Stimulated activated CD4-positive, alpha-beta T cell treated with anti-CD3 and anti-CD28 coated beads, Interleukin-1b, Interleukin-23, amount 100 ng/mL, for 4 hours (primary cell): ENCODE measurements around the gene SNX27.
A peak's percentile ranks its signal among the peaks of the same experiment; 100 is the strongest.
"Not testable (repeated sequence)": the region's sequence is repeated elsewhere in the genome, so short reads cannot be mapped to it uniquely, and the experiment has no call there.

Experiments
- DNase-seq, 2 donors: peaks; one replicate each; pipeline ENCODE4 v3.0.0-alpha.2; 2020; ENCODE audit warnings: low read depth in 2 of 2

SNX27 gene

DNA sequence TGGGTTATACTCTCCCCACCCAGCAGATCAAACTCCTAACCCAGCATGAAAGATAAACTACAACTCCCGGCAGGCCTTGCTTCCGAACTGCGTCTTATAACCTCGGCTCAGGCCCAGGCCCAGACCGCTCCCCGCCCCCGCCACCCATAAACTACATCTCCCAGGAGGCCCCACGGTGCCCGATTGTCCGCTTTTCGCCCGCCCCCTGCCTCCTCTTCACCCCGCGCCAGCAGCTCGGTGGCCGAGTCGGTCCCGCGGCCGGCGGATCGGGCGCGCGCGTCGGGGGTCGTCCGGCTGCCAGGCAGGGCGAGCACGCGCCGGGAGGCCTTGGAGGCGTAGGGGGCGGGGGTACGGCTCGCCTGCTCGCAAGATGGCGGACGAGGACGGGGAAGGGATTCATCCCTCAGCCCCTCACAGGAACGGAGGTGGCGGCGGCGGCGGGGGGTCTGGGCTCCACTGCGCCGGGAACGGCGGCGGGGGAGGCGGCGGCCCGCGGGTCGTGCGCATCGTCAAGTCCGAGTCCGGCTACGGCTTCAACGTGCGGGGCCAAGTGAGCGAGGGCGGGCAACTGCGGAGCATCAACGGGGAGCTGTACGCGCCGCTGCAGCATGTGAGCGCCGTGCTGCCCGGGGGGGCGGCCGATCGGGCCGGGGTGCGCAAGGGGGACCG, at the start of gene SNX27:
SNX27 (plus strand) TSS at position 219 of the 669 bp plus-strand sequence; CDS start at position 371, 152 bp downstream.
- peak; percentile 79 to 80 for DNase-seq

DNA sequence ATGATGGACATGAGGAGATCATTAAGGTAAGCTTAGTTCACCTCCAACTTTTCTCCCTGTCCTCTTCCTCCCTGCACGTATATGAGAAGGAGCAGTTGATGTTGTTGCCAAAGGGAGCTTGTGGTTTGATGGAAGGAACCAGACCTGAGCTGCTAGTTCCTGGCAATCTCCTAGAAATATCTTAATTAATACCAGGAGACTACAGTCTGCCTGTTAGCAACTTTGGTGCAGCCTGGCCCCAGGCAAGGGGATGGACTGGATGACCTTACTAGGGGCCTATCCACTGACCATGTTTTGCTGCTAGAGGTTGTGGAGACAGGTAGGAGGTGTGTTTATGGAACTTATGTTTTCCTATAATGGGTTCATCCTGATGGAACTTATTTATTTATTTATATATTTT, 49.2 kb upstream of the SNX27 start:
- no peak for DNase-seq

GRCh38 chr1:151563376-151563775, 48.5 kb upstream of the SNX27 start:
- no peak for DNase-seq

- DNase-seq = no peak
Observed at GRCh38 chr1:151565502-151566189, 46.2 kb upstream of the SNX27 start.

- DNase-seq = peak in 1 of 2 donors; percentile 13
Observed at GRCh38 chr1:151568626-151569088, 43.2 kb upstream of the SNX27 start.

DNA sequence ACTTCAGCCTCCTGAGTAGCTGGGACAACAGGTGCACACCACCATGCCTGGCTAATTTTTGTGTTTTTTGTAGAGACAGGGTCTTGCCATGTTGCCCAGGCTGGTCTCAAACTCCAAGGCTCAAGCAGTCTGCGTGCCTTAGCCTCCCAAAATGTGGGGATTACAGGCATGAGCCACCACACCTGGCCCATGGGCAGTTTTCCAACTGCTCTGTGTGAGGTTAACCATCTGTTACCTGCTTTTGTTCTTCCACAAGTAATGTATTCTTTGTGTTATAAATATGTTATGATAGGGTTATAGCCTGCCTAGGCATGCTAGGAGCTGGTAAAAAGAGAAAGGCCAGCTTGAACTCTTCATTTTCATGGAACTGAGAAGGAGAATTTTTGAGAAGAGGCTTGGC, 41.0 kb upstream of the SNX27 start:
- no peak for DNase-seq

DNA sequence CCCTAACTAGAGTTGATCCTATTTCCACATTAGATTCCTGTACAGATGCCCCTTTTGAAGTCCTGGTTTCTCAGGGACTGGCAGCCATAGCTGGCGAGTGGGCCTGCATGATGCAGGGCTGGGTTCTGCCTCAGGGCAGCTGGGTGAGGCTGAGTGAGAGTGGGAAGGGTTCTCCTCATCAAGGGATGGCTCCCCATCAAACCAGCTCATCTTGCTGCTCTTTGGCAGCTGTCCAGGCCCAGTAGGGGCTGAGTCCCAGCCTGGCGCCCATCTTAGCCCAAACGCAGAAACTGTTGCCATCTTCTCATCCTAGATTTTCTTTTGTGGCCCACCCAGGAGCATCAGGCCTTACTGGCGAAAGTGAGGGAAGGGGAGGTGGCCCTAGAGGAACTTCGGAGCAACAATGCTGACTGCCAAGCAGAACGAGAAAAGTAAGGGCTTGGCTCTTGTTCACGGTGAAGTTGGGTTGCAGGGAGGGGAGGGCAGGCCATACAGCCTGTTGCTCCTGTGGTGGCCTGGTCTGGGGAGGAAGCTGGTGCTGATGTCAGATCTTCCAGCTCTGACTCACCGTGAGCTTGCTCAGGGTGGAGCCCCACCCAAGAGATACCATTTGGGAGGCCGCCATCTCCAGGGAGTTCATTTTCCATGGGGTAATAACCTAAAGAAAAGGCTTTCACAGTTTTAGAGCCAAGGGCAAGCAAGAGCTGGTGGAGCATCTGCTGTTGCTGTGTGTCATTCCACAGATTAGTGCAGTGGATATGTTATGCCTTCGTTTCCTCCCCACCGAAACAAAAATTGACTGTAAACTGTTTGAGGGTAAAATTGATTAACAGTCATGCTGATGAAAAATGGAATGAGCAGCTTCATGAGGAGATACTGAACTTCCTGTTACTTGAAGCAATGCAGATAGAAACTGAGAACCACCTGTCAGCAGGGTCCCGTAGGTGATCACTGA, 37.0 kb upstream of the SNX27 start:
- DNase-seq = no peak

- DNase-seq = no peak
Observed at GRCh38 chr1:151577173-151577572, 34.7 kb upstream of the SNX27 start.

GRCh38 chr1:151578941-151579340, 32.9 kb upstream of the SNX27 start:
- no peak for DNase-seq

DNA sequence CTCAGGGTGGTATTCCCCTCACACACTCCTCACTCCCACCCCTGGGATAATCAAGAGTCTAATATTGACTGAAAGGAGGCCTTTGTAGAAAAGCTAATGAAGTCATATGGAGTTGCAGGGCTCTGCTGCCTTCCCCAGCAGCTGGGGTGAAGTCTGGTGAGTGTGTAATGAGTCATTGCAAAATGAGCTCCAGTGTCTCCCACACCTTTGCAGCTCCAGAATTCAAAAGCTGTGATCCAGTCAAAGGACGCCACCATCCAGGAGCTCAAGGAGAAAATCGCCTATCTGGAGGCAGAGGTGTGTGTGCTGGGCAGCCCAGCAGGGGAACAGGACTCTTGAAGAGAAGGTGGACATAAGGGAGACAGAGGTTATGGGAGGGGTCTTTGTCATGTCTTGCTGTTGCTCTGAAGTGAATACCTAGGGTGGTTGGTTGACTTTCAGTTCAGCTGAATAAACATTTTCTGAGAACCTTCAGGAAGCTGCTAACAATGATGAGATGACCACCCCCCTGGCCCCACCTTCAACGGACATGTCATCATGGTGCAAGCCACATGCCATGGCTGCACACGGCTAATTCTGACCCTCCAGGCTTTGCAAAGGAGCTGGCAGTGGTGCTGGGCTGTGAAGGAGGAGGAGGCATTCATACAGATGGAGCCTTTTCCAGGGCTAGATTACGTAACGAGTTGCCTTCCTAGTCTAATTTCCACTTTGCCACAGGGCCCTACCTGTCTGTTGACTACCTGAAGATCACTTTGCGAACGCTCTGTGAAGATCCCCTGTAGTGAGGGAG, 32.2 kb upstream of the SNX27 start:
- DNase-seq = no peak

DNA sequence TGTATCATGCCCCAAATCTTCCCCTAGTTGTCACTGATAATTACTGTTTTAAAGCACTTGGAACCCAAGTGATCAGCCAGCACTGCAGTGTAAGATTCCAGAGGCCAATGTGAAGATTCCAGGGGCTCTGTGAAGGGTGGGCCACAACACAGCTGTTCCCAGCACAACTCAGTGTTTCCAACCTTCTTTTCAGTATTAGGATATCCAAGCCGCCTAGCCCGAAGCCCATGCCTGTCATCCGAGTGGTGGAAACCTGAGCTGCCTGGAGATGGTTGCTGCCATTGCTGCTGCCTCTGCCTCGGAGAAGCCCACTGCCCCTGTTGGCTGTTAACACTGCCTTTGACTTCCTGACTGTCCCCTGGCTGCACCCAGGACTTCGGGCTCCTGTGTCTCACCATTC, 30.4 kb upstream of the SNX27 start:
- DNase-seq = no peak

DNA sequence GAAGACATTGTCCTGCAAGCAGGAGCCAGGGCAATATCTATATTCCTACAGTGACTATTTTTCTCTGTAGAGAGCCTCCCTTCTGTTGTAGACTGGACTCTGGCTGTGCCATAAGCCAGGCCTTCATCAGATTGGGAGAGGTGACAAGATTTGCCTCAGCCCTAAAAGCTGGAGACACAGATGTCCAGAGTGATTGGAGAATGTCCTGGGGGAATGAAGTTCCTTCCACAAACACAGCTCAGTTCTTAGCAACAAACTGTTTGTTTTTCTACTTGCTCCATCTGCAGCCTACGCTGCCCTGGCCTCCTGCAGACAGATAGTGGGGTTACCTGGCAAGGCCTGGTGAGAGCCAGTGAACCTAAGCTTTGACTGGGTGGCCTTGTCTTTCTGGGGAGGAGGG, 29.9 kb upstream of the SNX27 start:
- no peak for DNase-seq

- DNase-seq = no peak
Observed at GRCh38 chr1:151583796-151584195, 28.1 kb upstream of the SNX27 start.

DNA sequence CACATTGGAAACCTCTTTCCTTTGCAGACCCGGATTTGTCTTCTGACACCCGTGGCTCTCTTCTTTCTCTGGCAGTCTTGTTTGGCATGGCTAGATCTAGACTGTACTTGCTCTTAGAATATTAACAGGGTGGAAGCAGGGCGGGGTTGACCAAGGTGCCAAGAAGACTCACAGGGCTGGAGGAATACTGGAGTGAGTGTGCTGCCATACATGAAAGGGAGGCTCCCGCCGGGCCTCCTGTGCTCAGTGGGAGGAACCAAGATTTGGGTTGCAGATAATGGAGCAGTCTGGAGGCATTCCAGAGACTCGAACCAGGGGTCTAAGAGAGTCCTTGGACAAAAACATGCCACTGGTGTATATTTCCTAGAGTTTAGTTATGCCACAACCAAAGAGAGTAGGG, 27.6 kb upstream of the SNX27 start:
- no peak for DNase-seq

DNA sequence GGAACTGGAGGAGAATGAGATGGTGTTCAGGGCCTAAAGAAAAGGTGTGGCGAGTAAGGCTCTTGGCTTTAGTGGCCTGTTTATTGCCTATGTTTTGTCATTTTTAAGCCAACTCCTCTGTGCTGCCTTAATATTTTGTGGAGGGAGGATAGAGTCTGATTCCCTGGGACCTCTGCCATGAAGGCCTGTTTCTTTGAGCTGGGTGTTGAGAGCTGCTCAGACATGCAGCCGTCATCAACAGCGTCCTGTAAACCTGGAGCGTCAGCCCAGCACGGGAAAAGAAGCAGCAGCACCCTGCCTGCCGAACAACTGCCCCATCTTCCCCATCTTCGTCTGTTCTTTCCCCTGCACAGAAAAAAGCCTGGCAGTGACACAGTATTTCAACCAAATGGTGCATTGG, 27.1 kb upstream of the SNX27 start:
- DNase-seq = no peak

DNA sequence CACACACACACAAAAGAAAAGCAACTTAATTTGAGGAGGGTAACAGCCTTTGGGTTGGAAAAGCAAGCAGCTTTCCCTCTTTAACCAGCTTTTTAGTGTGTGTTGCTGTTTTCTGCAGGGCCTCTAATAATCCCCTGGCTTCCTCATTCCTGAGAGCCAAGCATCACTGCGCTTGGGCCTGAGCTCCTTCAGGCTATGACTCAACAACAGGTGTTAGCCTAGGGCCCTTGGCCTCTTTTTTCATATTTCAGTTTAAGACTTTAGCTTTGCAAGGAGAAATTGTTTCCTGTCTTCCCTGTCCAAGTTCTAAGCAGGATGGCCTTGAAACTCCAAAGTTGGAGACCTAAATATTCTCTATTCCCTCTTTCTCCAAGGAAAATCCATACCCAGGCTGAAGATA, 26.2 kb upstream of the SNX27 start:
- no peak for DNase-seq

DNA sequence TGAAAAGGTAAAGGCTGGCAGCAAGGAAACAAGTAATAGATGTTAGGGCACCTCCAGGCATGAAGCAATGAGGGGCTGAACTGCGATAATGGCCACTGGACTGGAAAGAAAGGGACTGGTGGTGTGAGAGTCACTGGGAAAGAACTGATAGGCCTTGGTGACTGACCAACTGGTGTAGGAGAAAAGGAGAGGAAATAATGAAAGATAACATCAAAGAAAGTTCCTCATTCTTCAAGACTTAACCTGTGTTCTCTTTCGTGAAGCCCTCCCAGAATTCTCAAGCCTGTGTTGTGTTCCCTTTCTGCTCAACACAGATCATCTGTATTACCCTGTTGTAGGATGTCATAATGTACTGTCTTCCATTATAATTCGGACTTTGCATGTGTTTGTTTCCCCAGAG, 20.9 kb upstream of the SNX27 start:
- DNase-seq = no peak

DNA sequence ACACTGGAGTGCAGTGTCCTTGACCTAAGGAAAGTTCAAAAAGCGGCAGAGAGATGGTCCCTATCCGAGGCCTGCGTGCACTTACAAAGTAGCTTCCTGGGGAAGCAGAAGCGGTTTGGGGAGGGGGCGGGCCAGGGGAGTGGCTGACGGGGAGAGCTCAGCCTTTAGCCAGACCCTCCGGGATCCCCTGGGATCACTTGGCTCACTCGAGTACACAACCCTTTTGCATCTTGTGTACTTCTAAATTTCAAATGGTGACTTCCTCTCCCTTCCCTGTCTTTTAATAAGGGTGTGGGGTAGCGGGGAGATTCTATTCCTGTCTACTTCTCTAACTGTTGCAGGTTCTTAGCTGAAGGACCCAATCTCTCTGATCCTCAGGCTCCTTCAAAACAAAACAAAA, 18.1 kb upstream of the SNX27 start:
- no peak for DNase-seq

DNA sequence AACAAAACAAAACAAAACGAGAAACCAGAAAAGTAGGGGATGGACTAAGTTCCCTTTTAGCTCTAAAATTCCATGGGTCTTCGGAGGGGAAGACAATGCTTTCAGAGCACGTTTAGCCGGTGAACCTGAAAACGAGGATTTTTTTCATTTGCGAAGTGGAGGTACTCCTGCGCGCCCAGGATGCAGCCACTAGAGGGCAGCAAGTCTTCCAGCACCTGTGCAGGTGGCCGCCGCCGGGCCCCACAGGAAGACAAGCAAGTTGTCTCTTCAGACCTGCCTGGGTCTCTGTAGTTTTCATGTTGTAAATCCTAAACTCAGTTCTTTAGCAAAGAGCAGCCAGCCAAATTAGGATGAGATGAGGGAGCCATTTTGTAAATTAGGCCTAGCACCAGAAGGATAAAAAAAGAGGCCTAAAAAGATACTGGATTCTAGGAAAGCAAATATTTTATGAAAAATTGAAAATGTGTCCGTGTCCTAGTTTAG, 17.7 kb upstream of the SNX27 start:
- DNase-seq = peak; percentile 80 to 84

DNA sequence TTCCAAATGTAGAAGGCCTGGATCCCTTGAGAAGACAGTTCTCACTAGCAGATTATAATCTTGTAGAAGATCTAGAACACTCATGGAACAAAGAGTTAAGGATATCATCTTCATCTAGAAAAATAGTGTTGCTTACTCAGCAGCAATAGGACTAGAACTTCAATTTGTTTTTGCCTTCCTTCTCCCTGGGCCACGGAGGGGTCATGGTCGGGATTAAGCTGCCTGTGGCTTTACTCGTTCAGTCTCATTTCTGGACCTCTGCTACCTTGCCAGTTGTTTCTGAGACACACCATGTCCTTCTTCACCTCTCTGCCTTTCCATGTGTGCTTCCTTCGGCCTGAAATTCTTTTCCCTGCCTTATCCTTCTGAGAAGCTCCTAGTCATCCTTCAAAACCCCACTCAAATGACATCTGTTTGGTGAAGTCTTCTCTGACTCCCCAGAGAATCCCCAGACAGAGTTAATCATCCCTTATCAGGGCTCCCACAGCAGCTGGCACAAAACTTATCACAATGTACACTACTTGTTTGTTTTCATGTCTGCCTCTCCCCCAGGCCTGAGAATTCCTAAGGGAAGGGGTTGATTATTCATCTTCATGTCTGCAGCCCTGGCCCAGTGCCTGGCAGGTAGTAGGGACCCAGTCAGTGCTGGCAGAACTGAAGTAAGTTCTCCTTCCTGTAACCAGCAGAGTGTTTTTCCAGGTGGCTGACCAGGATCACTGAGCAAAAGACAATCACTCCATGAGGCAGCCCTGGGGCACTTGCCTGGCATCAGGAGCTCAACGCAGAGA, 15.5 kb upstream of the SNX27 start:
- no peak for DNase-seq

GRCh38 chr1:151602550-151602949, 9.3 kb upstream of the SNX27 start:
- DNase-seq = not testable (repeated sequence)
